ENCODE results near the gene TRIP13.
A peak's percentile ranks its signal among the peaks of the same experiment; 100 is the strongest.

The TRIP13 gene

DNA sequence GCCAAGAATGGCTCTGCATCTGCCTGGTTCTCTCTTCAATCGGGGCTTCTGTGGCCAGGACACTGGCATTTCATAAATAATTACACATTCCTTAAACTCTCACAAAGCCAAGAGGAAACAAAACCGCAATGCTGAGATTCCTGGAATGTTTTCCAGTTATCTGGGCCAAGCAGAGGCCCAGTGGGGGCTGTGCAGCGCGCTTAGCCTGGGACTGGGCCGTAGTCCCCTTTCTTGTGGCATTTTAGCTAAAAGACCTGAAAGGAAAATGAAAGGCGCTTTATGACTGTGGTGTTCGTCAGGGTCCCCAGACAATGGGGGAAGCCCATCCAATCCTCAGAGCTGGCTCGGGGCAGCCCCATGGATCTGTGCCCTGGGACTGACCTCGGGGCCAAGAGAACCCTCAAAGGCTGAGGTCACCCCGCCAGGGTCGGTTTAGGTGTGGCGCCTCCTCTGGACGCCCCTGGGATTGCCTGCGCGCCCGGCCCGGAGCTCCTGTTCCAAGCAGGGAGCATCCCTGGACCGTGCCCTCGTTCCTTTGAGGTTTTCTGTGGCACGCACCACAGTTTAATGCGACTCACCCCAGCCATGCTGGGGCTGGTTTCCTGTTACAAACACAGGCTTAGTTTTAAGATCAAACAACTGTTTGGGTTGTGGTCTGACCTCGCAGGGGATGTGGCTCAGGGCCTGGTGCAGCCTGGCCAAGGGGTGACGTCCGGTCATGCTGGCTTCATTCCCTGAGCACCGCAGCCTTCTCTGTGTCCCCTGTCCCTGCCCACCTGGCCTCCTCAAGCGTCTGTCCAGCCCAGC is 64.5 kb downstream of the TRIP13 start:
- H3K27ac ChIP-seq, result no peak overlapping the region
- TF ChIP-seq, protein P1, sequence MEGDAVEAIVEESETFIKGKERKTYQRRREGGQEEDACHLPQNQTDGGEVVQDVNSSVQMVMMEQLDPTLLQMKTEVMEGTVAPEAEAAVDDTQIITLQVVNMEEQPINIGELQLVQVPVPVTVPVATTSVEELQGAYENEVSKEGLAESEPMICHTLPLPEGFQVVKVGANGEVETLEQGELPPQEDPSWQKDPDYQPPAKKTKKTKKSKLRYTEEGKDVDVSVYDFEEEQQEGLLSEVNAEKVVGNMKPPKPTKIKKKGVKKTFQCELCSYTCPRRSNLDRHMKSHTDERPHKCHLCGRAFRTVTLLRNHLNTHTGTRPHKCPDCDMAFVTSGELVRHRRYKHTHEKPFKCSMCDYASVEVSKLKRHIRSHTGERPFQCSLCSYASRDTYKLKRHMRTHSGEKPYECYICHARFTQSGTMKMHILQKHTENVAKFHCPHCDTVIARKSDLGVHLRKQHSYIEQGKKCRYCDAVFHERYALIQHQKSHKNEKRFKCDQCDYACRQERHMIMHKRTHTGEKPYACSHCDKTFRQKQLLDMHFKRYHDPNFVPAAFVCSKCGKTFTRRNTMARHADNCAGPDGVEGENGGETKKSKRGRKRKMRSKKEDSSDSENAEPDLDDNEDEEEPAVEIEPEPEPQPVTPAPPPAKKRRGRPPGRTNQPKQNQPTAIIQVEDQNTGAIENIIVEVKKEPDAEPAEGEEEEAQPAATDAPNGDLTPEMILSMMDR (IDR thresholded peaks at IDR 0.05), result peak; percentile 24; the same call in 1 of the 2 replicates
- no peak for TF ChIP-seq ZFX (IDR thresholded peaks at IDR 0.05; ENCODE audit: borderline replicate concordance)

DNA sequence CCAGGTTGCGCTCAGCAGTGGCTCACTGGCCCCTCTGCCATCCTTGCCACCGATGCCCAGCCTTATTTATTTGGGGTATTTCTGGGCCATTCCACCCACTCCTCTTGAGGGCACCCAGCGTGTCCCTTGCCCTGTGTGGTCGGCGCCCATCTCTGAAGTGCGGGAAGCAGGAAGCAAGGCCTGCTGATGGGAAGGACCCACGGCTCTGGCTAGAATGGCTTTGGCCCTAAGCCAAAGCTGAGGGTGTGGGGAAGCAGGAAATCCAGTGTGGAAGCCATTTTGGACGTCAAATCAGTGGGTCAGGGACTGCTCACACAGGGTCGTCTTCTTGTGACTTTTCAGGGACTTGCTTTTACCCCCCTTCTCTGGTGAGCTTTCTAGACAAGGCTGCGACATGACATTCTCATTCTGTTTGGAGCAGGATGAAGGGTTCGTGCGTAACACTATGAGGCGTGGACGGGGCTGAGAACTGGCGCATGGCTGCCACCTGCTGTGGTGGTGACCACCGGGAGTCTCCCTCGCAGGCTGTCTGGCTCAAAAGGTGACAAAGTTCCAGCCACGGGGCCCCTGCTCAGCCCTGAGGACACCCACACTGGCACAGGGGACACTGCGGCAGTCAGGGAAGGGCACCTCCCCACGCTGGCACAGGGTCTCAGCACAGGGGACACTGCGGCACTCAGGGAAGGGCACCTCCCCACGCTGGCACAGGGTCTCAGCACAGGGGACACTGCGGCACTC is 65.2 kb downstream of the TRIP13 start:
- no peak for TF ChIP-seq ZFX (IDR thresholded peaks at IDR 0.05; ENCODE audit: borderline replicate concordance)
- TF ChIP-seq, protein P1 (IDR thresholded peaks at IDR 0.05), result no peak
- no peak overlapping the region for H3K27ac ChIP-seq

DNA sequence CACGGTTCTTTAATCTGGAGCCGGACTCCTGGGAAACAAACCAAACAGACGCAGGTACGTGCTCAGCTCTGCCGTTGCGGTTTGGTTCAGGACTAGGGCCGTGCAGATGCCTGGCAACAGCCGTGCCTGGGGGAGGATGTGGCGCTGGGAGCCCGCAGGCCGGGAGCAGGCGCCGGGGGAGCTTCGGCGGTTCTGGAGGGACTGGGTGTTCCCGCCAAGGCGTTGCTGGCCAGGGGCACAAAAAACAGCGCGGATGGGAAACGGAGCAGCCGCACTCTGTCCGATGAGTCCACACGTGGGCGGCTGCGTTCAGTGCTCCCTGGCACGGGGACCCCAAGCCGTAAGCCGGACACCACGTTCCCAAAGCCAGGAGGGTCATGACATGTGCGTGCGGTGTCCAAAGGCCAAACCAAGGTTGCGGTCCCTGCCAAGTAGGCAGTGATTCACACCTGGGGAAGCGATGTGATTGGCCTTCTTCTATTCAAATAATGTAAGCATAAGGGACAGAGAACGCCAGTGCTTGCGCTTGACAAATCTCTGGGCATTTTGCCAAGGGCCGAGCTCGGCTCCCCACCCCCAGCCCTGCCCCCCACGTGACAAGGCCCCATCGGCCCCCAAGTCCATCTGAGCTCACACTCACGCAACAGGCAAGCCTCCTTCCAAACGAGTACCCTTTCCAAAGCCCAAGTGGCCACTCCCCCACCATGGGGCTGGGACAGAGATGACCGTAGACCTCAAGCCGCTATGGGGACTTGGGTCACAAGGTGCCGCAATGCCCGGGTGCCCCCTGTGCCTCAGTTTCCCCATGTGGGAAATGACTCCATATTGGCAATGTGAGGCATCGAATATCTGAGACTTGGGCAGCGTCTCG is 66.3 kb downstream of the TRIP13 start:
- TF ChIP-seq, protein P1 (IDR thresholded peaks at IDR 0.05), result no peak
- no peak for TF ChIP-seq ZFX (IDR thresholded peaks at IDR 0.05; ENCODE audit: borderline replicate concordance)
- no peak overlapping the region for H3K27ac ChIP-seq

DNA sequence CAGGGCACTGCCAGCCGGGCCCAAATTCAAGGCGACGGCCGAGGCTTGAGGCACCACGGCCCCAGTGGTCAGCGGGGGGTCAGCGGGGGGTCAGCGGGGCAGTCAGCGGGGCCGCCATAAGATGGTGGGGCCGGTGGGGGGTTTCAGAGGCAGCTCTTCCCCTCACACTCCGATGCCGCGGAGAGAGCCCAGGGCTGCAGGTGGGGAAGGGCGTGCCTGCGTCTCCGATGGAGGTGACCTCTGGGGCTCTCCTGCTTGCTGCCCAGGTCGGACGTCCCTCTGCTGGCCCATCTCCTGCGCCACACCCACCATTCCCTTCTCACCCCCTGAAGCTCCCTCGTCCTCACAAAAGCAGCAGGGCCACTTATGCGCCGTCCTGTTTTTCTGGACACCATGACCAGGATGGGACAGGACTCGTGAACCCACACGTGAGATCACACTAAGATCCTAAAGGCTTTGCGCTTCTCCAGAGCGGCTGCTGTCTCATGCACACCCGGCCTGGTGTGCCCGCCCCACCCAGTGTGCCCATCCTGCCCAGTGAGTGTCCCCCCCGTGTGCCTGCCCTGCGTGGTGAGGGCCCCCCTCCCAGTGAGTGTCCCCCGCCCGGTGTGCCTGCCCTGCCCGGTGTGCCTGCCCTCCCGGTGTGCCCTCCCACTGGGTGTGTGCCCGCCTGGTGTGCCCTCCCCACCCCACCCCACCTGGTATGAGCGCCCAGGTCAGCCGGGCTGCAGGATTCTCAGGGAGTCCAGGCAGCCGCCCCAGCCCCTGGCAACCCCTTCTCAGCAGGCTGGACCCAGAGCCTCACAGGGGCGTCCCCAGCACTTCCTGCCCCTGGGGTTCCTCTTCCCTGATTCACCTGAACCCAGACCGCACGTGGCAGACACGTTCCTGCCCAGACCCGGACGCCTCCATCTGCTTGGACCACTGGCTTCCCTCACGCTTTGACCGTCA is 67.2 kb downstream of the TRIP13 start:
- no peak overlapping the region for H3K27ac ChIP-seq
- TF ChIP-seq ZFX (IDR thresholded peaks at IDR 0.05; ENCODE audit: borderline replicate concordance), result no peak
- TF ChIP-seq, protein P1 (IDR thresholded peaks at IDR 0.05), result no peak

DNA sequence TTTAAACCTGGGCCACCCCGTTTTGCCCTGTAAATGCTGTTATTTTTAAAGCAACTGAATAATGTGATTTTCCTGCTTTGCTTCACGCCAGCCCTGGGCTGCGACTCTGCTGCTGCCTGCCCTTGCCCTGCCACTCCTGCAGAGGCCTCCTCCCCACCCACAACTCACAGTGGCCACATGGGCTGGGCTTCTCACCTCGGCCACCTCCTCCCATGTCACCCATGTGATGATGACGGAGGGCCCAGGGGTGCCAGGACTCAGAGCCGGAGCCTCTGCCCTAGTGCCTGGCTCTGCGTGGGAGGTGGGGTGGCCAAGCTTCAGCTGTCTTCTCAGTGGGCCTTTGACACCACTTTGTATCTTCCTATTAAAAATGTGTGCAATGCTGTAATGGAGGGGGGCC is 67.9 kb downstream of the TRIP13 start:
- H3K27ac ChIP-seq, result no peak overlapping the region
- no peak for TF ChIP-seq ZFX (IDR thresholded peaks at IDR 0.05; ENCODE audit: borderline replicate concordance)
- TF ChIP-seq, protein P1 (IDR thresholded peaks at IDR 0.05), result no peak

DNA sequence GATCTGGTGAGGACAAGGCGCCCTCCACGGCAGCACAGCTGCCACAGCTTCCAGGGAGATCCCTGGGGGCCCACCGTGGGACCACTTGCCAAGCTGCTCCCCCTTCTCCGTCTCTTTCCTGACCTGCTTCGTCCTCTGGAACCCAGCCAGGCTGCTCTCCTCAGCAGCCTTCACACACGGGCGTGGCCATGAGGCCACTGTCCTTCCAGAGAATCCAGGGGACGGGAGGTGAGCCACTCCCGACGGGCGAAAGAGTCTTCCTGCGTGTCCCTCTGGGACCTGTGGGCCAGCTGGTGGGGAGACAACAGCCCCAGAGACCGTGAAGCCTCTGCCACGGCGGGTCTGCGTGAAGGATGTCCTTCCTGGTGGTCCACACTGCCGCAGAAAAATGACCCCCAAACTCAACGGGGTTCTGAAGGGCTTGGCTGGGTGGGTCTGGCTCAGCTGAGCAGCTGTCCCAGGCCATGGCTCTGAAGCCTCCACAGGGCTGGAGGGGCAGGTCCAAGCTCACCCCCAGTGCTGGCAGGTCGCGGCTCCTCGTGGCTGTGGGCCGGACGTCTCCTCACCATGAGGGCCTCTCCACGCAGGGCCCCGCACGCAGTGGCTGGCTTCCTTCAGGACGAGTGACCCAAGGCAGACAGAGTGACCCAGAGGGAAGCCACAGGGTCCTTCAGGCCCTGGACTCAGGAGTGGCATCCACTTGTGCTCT is 68.5 kb downstream of the TRIP13 start:
- H3K27ac ChIP-seq, result no peak overlapping the region
- no peak for TF ChIP-seq ZFX (IDR thresholded peaks at IDR 0.05; ENCODE audit: borderline replicate concordance)
- TF ChIP-seq, protein P1 (IDR thresholded peaks at IDR 0.05), result no peak

Data from 22Rv1 (cell line).